Colonic mucosa (tissue), 4 donors: ENCODE results near the gene ARHGAP26. TPM values are rescaled to one million over a fixed set of nuclear protein-coding genes. Genes with fewer than 3 reads are reported as not detected.

Source experiments
- DNase-seq: peaks from one replicate; pipeline ENCODE4 v3.0.0-alpha.2; 2020
- H3K27ac ChIP-seq: fragments of 200-600 bp; one replicate; pipeline ENCODE4 v1.8.0; 2021
- H3K27me3 ChIP-seq: fragments of 200-600 bp; one replicate; pipeline ENCODE4 v1.8.0; 2021
- H3K36me3 ChIP-seq: fragments of 200-600 bp; one replicate; pipeline ENCODE4 v1.8.0; 2021
- H3K4me1 ChIP-seq: fragments of 200-600 bp; one replicate; pipeline ENCODE4 v1.8.0; 2021; ENCODE audit warnings: mild to moderate bottlenecking
- H3K4me3 ChIP-seq: fragments of 200-600 bp; one replicate; pipeline ENCODE4 v1.8.0; 2021
- H3K9ac ChIP-seq, 2 donors: one replicate each; pipeline ENCODE4 v1.7.0; 2013; ENCODE audit warnings: control low read depth in 2 of 2, low read depth in 2 of 2, low read length in 2 of 2
- H3K9me3 ChIP-seq: fragments of 200-600 bp; one replicate; pipeline ENCODE4 v1.8.0; 2021
- intact Hi-C: fragments of 100-400 bp; cut with DNase I; formaldehyde crosslinking; loops from one replicate; pipeline ENCODE4 v1.14.1; 2022
- total RNA-seq, 2 donors: library from RNA; stranded (reverse); fragmentation: NEBNext Ultra II Directional in 1 of 2; extraction: Animal tissue kit (Norgen Biotek cat#: 25700) in 1 of 2; gene quantifications; one replicate each; pipeline ENCODE4 v1.2.1, GENCODE V29; 2021
- TF ChIP-seq, protein P1 (sequence below): fragments of 200-600 bp; IDR thresholded peaks from one replicate; pipeline ENCODE4 v1.8.0; 2022; ENCODE audit warnings: antibody characterized with exemption, mild to moderate bottlenecking
- donor health status: healthy.
- donor health status: DM: no; HTN: no; CAD: no.
- donor health status: DM: no; HTN: no; CAD: no.

Gene ARHGAP26
- total RNA-seq, 2 donors from 2014 or later = 59.1 to 74.0 TPM

DNA sequence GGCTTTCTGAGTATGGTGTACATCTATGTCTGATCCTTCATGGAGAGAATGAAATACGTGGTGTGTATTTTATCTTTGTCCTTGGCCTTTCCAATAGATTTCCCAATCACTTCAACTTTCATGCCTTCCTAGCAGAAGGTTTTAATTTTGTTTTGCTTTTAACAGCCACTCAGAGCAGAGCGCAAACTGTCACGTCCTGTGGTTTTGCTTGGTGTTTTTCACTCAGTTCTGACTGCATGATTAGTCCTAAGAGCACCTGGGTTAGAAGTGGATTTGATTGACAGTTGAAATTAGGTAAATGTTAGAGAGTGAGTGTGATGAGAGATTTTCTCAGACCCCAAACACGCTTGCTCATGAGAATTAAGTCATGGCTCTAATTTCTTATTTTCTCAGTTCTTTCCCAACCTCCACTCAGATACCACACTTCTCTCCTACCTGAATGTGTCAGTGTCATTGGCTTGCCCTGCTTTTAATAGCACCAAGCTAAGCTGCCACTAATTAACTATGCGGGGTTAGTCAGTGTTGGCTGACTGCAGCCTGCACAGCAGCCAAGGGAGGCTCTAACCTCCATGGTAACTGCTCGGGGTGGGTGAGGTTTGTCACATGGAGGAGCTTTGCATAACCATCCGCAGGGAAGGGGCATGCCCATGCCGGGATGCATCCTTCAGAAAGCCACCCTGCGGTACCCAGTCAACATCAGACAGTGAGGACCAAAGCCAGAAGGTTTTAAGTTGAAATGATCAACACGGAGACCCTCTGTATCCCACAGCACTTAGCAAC is 459.9 kb downstream of the ARHGAP26 start:
- Histone ChIP-seq H3K27ac (no peak overlapping the region), H3K27me3 (no peaks in the 10 kb centered on the region), H3K4me3 (no peak overlapping the region), H3K36me3 (no peaks in the 10 kb centered on the region), H3K4me1 (no peaks in the 10 kb centered on the region), H3K9me3 (no peaks in the 10 kb centered on the region), H3K9ac (no peak overlapping the region)
- no peak for DNase-seq
- intact Hi-C loops = no loop called here
- TF ChIP-seq, protein P1, sequence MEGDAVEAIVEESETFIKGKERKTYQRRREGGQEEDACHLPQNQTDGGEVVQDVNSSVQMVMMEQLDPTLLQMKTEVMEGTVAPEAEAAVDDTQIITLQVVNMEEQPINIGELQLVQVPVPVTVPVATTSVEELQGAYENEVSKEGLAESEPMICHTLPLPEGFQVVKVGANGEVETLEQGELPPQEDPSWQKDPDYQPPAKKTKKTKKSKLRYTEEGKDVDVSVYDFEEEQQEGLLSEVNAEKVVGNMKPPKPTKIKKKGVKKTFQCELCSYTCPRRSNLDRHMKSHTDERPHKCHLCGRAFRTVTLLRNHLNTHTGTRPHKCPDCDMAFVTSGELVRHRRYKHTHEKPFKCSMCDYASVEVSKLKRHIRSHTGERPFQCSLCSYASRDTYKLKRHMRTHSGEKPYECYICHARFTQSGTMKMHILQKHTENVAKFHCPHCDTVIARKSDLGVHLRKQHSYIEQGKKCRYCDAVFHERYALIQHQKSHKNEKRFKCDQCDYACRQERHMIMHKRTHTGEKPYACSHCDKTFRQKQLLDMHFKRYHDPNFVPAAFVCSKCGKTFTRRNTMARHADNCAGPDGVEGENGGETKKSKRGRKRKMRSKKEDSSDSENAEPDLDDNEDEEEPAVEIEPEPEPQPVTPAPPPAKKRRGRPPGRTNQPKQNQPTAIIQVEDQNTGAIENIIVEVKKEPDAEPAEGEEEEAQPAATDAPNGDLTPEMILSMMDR = no peak

DNA sequence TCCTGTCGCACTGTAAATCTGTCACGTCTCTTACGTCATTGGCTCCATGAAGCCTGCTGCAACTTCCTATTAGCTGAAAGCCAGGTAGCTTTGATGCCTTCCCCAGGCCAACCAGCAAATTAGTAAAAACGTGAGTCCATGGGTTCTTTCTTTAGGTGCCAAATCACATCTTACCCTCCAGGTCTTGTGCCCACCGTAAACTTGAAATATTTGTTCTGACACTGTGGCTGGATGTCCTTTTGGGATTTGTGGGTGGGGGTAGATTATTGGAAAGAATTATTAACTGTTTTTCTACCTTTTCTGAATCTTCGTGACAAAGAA is 460.5 kb downstream of the ARHGAP26 start:
- Histone ChIP-seq H3K4me3 (no peak overlapping the region), H3K27me3 (no peaks in the 10 kb centered on the region), H3K36me3 (no peaks in the 10 kb centered on the region), H3K9ac (no peak overlapping the region), H3K27ac (no peak overlapping the region), H3K4me1 (no peaks in the 10 kb centered on the region), H3K9me3 (no peaks in the 10 kb centered on the region)
- DNase-seq = no peak
- intact Hi-C loops = no loop called here
- TF ChIP-seq, protein P1 = no peak

DNA sequence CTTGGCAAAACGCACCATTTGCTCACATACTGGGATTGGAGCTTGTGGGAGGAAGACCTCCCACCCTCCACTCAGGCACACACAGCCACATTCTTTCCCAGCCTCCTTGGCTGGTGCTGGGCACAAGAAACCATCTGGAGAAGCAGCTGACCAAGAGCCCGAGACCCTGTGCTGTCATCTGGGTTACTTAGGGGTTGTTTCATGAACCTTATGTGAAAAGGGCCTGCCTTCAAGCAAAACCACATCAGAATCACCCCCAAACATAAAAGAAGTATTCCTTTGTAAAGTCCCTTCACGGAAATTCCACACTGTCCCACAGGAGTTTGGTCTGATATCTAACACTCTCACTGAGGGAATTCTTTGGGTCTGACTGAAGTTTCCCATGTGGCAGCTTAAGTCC is 461.2 kb downstream of the ARHGAP26 start:
- Histone ChIP-seq H3K27ac (no peak overlapping the region), H3K36me3 (no peaks in the 10 kb centered on the region), H3K4me1 (no peaks in the 10 kb centered on the region), H3K4me3 (no peak overlapping the region), H3K9ac (no peak overlapping the region), H3K27me3 (no peaks in the 10 kb centered on the region), H3K9me3 (no peaks in the 10 kb centered on the region)
- intact Hi-C loops = no loop called here
- TF ChIP-seq, protein P1 = no peak
- no peak for DNase-seq

DNA sequence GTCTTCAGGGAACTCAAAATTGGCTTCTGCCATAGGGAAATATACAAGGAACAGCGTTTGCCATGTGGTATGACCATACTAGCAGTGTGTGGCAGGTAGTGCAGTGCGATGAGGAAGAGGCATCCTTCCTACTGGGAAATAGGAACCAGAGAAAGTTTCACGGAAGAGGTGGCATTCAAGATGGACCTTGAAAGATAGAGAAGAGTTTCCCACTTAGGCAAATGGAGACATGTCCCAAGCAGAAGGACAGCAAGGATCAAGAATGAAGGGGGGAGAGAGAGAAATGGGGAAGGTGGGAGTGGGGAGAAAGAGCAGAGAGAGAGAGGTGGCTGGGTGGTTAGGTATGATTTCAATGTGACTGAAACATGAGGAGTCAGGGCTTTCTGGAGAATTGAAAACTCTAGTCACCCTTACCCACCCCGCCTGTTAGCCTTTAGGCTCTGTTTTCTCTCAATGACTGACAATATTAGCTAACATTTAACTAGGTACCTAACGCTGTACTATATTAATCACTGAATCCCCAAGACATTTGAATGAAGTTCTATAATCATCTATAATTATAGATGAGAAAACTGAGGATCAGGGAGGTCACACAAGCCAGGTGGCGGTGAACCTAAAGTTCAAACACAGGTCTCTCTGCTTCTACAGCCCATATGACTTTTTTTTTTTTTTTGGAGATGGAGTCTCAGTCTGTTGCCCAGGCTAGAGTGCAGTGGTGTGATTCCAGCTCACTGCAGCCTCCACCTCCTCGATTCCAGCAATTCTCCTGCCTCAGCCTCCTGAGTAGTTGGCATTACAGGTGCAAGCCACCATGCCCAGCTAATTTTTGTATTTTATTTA is 462.0 kb downstream of the ARHGAP26 start:
- DNase-seq = no peak
- intact Hi-C loops = no loop called here
- no peak overlapping the region for H3K9ac ChIP-seq
- no peak overlapping the region for H3K27ac ChIP-seq
- TF ChIP-seq, protein P1 = no peak
- H3K9me3 ChIP-seq = no peaks in the 10 kb centered on the region
- H3K4me1 ChIP-seq = no peaks in the 10 kb centered on the region
- H3K4me3 ChIP-seq = no peak overlapping the region
- H3K36me3 ChIP-seq = no peaks in the 10 kb centered on the region
- H3K27me3 ChIP-seq = no peaks in the 10 kb centered on the region

DNA sequence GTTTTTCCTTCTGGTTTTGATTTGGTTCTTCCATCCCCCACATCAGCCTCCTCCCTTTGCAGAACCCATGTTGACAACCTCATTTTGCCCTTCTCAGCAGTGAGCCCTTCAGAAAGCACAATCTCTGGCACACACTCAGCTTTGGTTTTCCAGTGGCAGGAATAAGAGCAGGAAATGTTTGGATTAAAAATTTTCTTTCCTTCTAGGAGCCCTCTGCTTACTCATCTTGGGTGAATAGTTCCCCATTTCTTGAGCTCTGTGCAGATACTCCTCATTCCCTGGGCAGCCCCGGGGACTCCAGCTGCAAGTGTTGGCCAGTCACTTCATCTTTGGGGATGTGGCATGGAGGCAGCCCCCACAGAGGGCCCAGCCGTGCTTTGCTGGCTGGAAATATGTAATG is 462.9 kb downstream of the ARHGAP26 start:
- intact Hi-C loops = no loop called here
- H3K27ac ChIP-seq = no peak overlapping the region

More for the DNA sequence above, 462.9 kb downstream of the ARHGAP26 start:
- Histone ChIP-seq H3K36me3 (no peaks in the 10 kb centered on the region), H3K27me3 (no peaks in the 10 kb centered on the region), H3K9me3 (no peaks in the 10 kb centered on the region), H3K4me1 (no peaks in the 10 kb centered on the region), H3K9ac (no peak overlapping the region), H3K4me3 (no peak overlapping the region)
- no peak for DNase-seq
- TF ChIP-seq, protein P1 = no peak
